Measurements from ENCODE around the gene CDT1. TPM values are rescaled to one million over a fixed set of nuclear protein-coding genes. Genes with fewer than 3 reads are reported as not detected.
A peak's percentile ranks its signal among the peaks of the same experiment; 100 is the strongest.

Gene CDT1
- total RNA-seq, 1 experiment from 2014 or later, result 14.3 TPM

- no peak overlapping the region for H3K4me3 ChIP-seq
- no peaks in the 10 kb centered on the region for H3K9me3 ChIP-seq
- DNase-seq, result no peak
- no peaks in the 10 kb centered on the region for H3K27me3 ChIP-seq
- H3K36me3 ChIP-seq, result no peaks in the 10 kb centered on the region
These were observed 13.0 kb upstream of the CDT1 start for GRCh38 chr16:88790312-88791211.

DNA sequence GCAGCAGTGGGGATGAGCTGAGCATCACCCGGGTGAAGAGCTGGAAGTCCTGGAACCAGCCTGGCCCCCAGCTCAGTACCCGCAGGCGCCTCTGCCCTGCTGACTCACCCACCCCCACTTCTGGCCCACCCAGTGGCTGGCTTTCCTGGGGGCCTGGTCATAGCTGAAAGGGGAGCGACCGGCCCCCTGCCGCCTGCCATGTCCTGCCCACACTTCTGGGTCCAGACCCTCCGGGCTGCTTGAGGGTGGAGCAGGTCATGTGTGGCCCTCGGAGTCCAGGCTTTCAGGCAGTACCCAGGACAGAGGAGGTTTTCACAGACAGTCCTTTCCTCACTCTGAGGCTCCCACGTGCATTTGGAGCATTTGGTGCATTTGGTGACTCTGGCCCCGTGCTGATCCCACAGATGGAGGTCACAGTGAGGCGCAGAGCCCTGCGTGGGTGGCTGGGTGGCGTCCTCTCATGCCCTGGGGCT is 11.5 kb upstream of the CDT1 start:
- no peak for DNase-seq
- H3K4me3 ChIP-seq, result no peak overlapping the region

DNA sequence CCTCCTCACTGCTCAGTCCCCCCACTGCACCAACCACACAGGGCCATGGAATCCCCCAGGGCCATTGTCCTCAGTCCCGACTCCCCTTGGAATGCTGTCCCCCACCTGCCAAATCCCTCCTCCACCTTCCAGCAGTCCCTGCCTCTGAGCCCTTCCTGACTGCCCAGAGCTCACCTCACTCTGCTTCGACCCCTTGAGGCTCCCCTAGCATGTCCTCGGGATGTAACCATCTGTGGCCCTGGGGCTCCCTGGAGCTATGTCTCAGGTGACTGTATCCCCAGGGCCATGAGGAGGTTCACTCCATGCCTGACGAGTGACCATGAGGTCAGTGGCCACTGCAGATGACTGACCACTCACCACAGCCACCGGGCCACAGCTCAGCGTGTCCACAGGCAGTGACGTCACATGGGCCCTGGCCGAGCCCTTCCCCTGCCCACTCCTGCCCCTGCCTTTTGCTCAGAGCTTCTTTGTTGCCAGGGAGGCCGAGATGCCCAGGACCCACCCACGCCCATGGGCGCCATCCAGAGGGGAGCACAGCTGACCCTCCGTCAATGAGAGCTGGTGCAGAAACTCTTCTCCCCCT is 10.8 kb upstream of the CDT1 start:
- no peaks in the 10 kb centered on the region for H3K36me3 ChIP-seq
- no peak overlapping the region for H3K4me3 ChIP-seq
- DNase-seq, result no peak
- no peaks in the 10 kb centered on the region for H3K27me3 ChIP-seq
- no peaks in the 10 kb centered on the region for H3K9me3 ChIP-seq

More for the DNA sequence above, 11.5 kb upstream of the CDT1 start:
- no peaks in the 10 kb centered on the region for H3K27me3 ChIP-seq
- H3K36me3 ChIP-seq, result no peaks in the 10 kb centered on the region
- H3K9me3 ChIP-seq, result no peaks in the 10 kb centered on the region

DNA sequence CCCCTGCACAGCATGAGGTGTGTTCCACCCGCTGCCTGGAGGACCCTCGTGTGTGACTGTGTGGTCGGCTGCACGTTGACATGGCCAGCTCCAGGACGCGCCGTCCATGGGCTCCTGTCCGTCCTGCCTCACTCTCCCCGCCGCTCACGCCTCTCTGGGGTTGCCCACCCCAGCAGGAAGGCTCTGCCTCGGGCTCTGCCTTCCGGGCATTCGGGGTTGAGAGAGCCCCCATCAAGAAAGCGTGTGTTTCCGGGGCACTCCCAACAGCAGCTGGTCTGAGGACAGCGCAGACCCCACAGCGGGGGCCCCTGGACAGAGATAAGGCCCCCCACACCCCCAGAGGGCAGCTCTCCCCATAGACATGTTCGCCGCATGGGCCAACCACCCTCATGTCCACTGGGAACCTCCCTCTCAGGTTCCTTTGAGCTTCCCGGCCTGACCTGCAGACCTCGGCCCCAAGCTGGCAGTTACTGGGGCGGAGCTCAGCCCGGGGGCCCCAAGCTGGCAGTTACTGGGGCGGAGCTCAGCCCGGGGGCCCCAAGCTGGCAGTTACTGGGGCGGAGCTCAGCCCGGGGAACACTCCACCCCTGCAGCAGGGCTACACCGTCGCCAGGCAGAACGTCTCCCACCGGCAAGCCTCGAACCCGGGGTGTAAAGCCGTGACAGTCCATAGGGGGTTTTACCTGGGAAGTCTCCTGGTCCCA is 10.2 kb upstream of the CDT1 start:
- no peaks in the 10 kb centered on the region for H3K9me3 ChIP-seq
- DNase-seq, result no peak
- no peak overlapping the region for H3K4me3 ChIP-seq
- H3K36me3 ChIP-seq, result no peaks in the 10 kb centered on the region
- no peaks in the 10 kb centered on the region for H3K27me3 ChIP-seq

DNA sequence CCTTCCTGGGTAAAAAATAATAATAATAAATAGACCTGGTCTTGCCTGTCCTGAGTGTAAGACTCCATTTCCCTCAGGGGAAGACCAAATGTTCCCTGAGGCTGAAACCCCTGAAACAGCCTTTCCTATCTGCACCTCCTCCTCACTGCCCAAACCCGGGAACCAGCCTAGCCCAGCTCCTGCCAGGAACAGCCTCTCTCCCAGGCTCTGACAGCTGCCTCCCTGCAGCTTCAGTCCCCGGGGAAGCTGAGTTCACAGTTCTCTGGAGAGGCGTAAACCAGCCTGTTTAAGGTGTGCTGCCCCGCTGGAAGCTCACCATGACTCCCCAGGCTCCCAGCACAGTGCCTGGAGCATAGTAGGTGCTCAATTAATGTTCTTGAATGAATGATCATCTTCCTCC is 7.3 kb upstream of the CDT1 start:
- DNase-seq, result no peak
- Histone ChIP-seq H3K36me3 (no peaks in the 10 kb centered on the region), H3K27me3 (no peaks in the 10 kb centered on the region), H3K9me3 (no peaks in the 10 kb centered on the region), H3K4me3 (no peak overlapping the region)

DNA sequence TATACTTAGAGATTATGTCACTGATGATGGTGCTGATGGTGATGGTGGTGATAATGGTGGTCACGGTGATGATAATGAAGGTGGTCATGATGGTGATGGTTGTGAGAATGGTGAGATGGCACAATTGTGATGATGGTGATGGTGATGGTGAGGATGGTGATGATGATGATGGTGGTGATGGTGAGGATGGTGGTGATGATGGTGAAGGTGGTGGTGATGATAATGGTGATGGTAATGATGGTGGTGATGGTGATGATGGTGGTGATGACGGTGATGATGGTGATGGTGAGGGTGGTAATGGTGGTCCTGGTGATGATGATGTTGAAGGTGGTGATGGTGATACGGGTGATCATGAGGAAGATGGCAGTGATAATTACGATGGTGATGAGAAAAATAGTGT is 5.5 kb upstream of the CDT1 start:
- H3K4me3 ChIP-seq, result no peak overlapping the region
- no peaks in the 10 kb centered on the region for H3K27me3 ChIP-seq
- no peak for DNase-seq
- no peaks in the 10 kb centered on the region for H3K36me3 ChIP-seq
- no peaks in the 10 kb centered on the region for H3K9me3 ChIP-seq

DNA sequence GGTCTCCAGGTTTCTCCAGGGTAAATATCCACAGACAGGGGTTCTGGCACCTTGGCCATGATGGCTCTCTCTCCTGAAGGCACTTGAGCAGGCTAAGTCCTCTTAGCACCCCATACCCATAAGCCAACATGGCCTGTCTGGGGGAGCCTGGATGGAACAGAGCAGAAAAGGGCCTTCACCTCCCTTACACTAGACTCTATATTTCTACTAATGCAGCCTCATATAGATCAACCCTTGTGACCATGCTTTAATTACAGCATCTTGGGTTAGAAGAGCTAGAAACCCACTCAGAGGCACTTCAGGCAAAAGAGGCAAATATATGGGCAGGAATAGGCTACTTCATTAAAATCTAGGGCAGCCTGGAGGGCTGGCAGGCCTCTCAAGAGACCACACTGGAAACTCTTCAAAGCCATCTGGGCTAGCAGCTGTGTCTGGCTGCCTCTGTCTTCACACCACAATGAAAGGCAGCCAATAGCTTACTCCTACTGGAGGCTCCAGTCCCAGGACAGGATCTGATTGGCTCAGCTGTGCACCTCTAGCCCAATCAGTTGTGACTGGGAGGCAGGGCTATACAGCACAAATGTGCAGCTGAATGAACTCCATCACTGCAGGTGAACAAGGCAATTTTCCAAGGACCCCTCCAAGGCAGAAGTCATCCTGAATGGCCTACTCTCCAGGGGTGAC is 4.7 kb upstream of the CDT1 start:
- Histone ChIP-seq H3K27me3 (no peaks in the 10 kb centered on the region), H3K36me3 (no peaks in the 10 kb centered on the region), H3K4me3 (no peak overlapping the region), H3K9me3 (no peaks in the 10 kb centered on the region)
- DNase-seq, result no peak

- no peak for DNase-seq
- peaks cover 6% of the 10 kb centered on the region for H3K36me3 ChIP-seq
- no peaks in the 10 kb centered on the region for H3K27me3 ChIP-seq
- H3K9me3 ChIP-seq, result no peaks in the 10 kb centered on the region
- H3K4me3 ChIP-seq, result no peak overlapping the region
These were observed 3.9 kb upstream of the CDT1 start for GRCh38 chr16:88799569-88800276.

DNA sequence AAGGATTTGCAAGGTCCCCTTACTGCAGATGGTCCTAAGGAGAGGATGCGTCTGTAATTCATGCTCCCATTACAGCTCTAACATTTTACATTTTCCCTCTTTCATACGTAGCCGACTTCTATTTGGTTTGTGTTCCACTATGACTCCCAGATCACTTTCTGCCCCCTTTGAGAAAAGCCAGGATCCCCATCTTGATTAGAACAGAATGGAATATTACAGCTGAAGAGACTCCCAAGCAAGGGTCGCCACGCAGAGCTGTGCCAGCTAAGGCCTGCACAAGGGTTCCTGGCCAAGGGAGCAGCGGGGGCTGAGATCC is 3.4 kb upstream of the CDT1 start:
- Histone ChIP-seq H3K27me3 (no peaks in the 10 kb centered on the region), H3K9me3 (no peaks in the 10 kb centered on the region), H3K4me3 (no peak overlapping the region), H3K36me3 (peaks cover 9% of the 10 kb centered on the region)
- no peak for DNase-seq

DNA sequence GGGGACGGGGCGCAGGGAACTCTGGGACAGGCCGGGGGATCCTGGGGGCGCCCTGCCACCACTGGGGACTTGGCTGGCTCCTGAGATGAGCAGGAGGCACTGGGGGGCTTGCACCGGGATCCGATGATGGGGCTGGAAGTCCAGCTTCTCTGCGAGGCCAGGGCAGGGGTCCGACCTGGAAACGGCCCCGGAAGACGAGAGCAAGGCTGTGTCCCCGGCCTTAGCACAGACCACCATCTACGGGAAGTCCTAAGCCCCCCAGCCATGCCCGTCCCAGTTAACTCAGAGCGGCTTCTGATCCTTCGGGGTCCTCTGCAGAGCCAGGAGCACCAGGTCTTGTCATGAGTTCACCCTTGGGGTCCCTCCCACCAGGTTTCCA is 573 bp downstream of the CDT1 start:
- DNase-seq, result no peak
- Histone ChIP-seq H3K36me3 (peaks cover 32% of the 10 kb centered on the region), H3K4me3 (peak overlapping the region; percentile 73), H3K27me3 (no peaks in the 10 kb centered on the region), H3K9me3 (no peaks in the 10 kb centered on the region)

- DNase-seq, result no peak
- Histone ChIP-seq H3K4me3 (peak overlapping the region; percentile 73), H3K9me3 (no peaks in the 10 kb centered on the region), H3K27me3 (no peaks in the 10 kb centered on the region), H3K36me3 (peaks cover 36% of the 10 kb centered on the region)
These were observed 1.2 kb downstream of the CDT1 start for GRCh38 chr16:88804552-88805339.

DNA sequence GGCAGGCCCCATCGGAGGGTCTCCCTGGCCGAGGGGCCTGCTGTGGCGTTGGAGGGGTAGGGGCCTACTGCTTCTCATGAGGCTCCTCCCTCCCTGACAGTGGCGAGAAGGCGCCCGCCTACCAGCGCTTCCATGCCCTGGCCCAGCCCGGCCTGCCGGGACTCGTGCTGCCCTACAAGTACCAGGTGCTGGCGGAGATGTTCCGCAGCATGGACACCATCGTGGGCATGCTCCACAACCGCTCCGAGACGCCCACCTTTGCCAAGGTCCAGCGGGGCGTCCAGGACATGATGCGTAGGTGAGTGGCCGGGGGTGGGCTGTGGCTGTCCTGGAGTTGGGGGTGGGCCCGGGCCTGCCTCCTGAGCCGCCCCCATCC is 1.7 kb downstream of the CDT1 start:
- no peak for DNase-seq

DNA sequence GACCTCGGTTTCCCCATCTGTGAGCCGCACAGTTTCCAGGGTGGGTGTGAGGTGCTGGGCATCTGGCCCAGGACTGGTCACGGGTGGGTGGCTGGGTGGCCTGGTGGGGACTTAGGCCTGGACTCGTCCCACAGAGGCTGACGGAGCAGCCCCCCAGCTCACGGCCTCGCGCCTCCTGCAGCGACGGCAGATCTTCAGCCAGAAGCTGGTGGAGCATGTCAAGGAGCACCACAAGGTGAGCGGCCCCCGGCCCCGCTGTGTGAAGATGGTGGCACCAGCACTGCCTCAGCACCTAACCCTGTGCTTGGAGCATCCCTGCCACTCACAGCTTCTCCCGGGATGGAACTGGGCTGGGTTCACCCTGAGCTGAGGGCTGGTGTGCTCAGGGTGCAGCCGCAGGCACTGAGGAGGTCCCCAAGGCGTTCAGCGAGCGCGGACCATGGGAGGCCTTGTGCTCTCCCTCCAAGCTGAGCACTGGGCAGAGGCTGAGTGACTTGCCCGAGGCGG is 2.4 kb downstream of the CDT1 start:
- H3K27me3 ChIP-seq, result no peaks in the 10 kb centered on the region
- peaks cover 47% of the 10 kb centered on the region for H3K36me3 ChIP-seq
- H3K4me3 ChIP-seq, result no peak overlapping the region
- H3K9me3 ChIP-seq, result no peaks in the 10 kb centered on the region
- no peak for DNase-seq

More for the DNA sequence above, 1.7 kb downstream of the CDT1 start:
- Histone ChIP-seq H3K9me3 (no peaks in the 10 kb centered on the region), H3K36me3 (peaks cover 41% of the 10 kb centered on the region), H3K4me3 (peak overlapping the region; percentile 73), H3K27me3 (no peaks in the 10 kb centered on the region)

DNA sequence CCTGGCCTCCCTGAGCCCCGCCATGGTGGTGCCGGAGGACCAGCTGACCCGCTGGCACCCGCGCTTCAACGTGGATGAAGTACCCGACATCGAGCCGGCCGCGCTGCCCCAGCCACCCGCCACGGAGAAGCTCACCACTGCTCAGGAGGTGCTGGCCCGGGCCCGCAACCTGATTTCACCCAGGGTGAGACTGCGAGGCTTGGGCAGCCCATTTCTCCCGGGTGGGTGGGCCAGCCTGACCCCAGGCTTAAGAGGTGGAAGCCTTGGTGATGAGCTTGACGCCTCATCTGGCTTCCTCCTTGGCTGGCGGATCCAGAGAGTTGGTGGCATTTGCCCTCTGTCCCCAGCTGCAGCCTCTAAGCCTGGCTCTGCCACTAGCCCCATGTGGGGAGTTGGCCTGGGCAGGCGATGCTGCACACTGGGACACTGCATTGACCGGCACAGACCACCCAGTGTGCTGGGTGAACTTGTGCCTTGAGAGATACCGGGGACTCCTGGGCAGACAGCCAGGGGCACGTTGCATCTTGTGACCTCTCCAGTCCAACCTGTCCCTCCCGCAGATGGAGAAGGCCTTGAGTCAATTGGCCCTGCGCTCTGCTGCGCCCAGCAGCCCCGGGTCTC is 3.0 kb downstream of the CDT1 start:
- H3K4me3 ChIP-seq, result no peak overlapping the region
- peaks cover 50% of the 10 kb centered on the region for H3K36me3 ChIP-seq
- DNase-seq, result no peak
- no peaks in the 10 kb centered on the region for H3K27me3 ChIP-seq
- H3K9me3 ChIP-seq, result no peaks in the 10 kb centered on the region

- Histone ChIP-seq H3K36me3 (peaks cover 50% of the 10 kb centered on the region), H3K4me3 (no peak overlapping the region), H3K27me3 (no peaks in the 10 kb centered on the region), H3K9me3 (no peaks in the 10 kb centered on the region)
- no peak for DNase-seq
These were observed 3.6 kb downstream of the CDT1 start for GRCh38 chr16:88807142-88807625.

Data from MG63 (cell line).